HG03460 (cell line): ENCODE data around the gene OR6N2.

Source experiments
- ATAC-seq: cut with Tn5 transposase; IDR thresholded peaks from one replicate; pipeline ENCODE4 v1.9.1; 2021; ENCODE audit not compliant: unreplicated experiment

The OR6N2 gene

DNA sequence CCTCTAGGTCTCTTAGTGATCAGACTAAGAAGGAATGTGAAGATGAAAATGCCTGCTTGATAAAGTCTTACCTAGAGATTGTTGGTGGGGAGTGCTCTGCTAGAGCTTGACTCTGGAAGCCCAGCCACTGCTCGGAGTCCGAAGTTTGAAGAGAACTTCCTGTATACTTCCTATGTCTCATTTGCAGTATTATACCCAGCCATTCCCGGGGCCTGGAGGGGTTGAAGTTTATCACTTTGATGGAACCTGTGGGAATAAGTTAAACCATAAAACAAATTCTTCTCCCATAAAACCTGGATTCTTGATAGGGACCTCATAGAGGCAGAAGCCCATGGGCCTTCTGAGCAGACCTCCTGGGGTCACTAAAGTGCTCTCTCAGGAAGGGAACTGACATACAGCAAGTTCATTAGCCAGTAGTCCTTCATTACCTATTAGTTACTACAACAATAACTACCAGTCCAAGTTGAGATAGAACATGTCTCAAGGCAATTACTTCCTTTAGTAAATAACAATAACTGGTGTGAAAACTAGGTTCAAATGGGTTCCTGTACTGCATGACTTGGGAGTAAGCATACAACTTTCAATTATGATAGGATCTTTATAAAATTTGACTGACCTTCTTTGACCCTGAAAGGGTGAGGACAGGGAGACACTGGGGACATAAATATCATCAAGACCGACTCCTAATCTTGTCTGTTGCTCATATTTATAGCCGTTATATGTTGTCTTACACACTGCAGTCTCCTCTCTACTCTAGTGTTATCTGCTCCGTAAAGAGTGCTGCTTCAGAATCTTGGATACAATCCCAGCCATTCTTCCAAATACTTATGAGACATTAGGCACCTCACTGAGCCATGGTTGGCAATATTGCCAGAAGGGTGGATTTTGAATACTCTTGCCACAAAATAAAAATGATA, 8.8 kb downstream of the OR6N2 start, which contains the start of gene OR6N1:
TSS of gene OR6N1 (minus strand) at position 246 of the 917 bp plus-strand sequence. CDS start 5,513 bp downstream, outside the sequence.
- ATAC-seq = no peak

DNA sequence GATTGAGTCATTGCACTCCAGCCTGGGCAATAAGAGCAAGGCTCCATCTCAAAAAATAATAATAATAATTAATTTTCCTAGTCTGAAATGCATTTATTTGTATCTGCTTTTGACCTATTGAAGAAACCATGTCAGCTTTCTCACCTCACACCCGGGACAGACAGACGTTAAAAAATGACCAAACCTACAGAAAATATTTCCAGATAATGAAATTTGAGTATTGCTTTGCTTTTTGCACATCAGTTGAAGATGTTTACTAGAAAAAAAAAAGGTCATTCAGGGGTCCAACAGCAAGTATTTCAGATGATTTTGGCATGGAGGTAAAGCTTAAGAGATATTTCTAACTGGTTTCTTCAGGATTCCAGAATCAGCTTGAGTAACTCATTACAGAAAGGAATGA, 26.6 kb downstream of the OR6N2 start, which contains the start of gene OR6K6:
TSS of gene OR6K6 (plus strand) at position 301 of the 400 bp plus-strand sequence. CDS start 168 bp downstream, outside the sequence.
- no peak for ATAC-seq

DNA sequence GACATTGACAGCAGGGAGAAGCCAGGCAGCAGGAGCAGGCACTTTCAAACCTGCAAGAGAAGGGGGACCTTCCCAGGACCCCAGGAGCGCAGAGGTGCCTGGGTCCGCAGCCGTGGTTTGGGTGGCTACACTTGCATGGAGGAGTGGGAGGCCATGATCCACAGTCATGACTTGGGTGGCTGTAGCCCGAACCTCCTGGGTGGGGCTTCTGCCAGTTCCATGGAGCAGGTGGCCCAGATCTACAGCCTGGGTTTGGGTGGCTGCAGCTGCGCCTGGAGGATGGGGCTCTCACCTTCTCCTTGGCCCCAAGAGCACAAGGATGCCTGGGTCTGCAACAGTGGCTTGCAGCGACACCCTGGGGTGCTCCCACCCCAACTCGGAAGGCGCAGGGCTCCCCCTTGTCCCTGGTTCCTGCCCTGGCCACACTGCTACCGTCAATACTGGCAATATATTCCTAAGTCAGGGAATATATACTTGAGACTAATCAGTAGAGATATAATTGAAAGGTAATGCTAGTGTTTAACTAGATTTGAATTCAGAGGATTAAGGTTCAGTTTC, 28.8 kb downstream of the OR6N2 start:
- ATAC-seq = no peak

DNA sequence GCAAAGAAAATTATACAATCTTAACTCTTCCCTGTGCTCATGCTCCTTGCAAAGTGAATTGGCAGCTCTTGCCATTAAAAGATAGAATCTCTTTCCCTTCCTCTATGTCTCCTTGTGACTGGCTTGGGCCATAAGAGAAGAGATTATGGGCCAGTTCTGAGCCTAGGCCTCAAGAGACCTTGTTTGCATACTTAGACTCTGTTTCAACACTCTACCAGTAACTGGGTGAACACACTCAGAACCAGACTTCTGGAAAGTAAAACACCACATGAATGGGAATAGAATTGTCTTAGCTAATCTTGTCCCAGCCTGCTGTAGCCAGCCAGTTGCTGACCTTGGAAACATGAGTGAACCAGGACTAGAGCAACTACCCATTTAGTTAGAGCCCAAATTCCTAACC, 45.2 kb downstream of the OR6N2 start:
- no peak for ATAC-seq

DNA sequence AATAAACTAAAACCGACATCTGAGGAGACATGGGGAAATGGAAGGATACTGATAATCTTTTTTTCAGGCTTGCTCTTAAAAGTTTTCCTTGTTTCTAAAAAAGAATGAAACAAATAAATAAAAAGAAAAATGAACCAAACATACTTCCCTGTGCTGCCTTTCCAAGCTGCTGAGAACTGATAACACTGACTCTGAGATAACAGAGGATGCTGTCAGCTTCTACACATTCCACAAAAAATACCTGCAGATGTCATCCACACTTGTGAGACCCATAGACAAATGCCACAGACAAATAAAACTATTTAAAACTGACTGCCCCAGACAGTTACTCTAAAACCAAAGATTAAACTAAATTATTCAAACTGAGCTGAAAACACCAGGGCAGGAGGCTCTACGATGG, 48.5 kb downstream of the OR6N2 start:
- ATAC-seq = no peak

DNA sequence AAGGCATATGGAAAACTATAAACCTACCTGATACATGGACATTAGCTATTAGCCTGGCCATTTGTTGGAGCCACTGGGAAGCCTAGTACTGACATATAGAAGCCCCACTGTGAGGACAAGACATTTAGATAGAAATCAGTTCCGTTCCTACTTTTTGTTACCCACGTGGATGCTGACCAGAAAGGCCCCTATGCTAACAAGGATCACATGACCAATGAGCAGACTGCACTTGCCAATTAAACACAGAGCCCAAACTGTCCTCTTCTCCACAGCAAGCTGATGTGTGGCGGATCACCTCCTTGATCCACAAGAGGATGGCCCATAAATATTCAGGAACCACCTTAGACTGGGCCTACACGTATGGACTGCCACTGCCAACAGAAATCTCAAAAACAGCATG, 49.3 kb downstream of the OR6N2 start:
- ATAC-seq = no peak

DNA sequence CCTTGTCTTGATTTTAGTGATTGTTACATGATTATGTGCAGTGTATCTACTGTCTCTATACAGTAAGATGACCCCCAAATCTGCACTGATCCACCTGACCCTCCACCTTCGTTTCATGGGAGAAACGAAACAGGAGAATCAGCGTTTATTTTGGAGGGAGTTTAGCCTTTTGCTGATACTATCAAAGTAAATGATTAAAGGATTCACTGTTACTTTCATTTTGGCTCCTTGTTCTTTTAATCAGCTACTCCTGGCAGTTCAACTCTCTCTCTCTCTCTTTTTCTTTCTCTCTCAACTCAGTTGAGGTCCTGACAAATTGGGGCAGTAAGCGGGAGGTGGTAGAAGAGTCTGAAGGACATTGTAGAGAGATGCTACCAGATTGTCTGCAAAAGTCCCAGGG, 50.6 kb downstream of the OR6N2 start:
- ATAC-seq = no peak

DNA sequence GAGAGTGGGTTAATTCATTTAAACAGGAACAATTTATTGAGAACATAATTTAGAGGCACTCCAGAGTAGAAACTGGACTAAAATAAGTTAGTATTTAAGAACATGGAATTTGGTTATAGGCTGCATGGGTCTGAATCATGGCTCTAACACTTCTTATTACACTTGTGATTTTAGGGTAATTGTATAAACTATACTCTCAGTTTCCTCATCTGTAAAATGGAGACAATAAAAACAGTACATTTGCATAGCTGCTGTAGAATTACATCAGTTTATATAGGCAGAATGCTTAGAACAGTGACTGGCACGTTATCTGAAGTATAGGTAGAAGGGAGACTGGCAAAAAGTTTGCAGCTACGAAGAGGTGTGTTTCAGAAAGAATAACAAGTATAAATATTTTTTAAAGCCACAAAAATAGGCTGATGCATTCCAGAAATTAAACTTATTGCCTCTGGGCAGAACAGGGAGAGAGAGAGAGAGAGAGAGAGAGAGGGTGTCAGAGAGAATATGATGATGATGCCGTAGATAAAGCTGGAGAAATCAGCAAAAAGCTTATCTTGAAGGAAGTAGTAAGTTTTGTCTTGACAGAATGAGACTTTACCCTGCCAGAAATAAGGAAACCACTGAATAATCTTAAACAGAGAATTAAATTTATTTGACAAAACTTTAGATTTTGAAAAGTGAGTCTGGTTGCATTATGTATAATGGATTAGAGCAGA, 52.3 kb downstream of the OR6N2 start:
- ATAC-seq = no peak

DNA sequence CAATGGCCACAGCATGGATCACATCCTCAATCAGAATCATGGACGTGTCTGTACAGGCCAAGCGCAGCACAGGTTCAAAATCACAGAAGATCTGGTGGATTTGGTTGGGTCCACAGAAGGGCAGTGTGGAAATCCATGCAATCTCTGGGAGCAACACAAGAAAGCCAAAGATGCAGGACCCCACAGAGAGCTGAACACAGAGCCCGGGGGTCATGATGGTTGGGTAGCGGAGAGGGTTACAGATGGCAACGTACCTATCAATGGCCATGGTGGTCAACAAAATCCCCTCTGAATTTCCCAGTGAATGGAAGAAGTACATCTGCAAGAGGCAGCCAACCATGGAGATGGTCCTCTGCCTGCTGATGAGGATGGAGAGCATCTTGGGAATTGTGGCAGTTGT, 56.6 kb downstream of the OR6N2 start:
- ATAC-seq = no peak
